Neural cell (in vitro differentiated cells): ENCODE results near the gene MBTPS2. TPM values are rescaled to one million over a fixed set of nuclear protein-coding genes. Genes with fewer than 3 reads are reported as not detected.

Experiments used
- H2AFZ ChIP-seq: fragments of 200-600, 300-800 bp; sonication (generic), shearing (Covaris generic); 2 replicates; pipeline ENCODE4 v1.6.0; 2014; ENCODE audit warnings: low read depth, mild to moderate bottlenecking, antibody characterized with exemption, low read length, moderate library complexity
- H3F3A ChIP-seq: fragments of 200-600 bp; shearing (Covaris generic); 2 replicates; pipeline ENCODE4 v1.6.1; 2016; ENCODE audit warnings: mild to moderate bottlenecking, moderate library complexity, mixed read lengths, antibody characterized with exemption, low read length; ENCODE audit not compliant: insufficient read depth, poor library complexity, severe bottlenecking
- H3K27ac ChIP-seq: fragments of 200-600, 300-800 bp; sonication (generic), shearing (Covaris generic); 2 replicates; pipeline ENCODE4 v1.5.1; 2014; ENCODE audit warnings: mild to moderate bottlenecking, low read length, moderate library complexity
- H3K27me3 ChIP-seq: fragments of 300-800, 200-600 bp; sonication (generic), shearing (Covaris generic); 2 replicates; pipeline ENCODE4 v1.6.0; 2014; ENCODE audit warnings: mild to moderate bottlenecking, low read depth, low read length, moderate library complexity; ENCODE audit not compliant: insufficient read depth
- H3K36me3 ChIP-seq: fragments of 300-800, 200-600 bp; sonication (generic), shearing (Covaris generic); 2 replicates; pipeline ENCODE4 v1.5.1; 2014; ENCODE audit warnings: mild to moderate bottlenecking, antibody characterized with exemption, low read length, moderate library complexity; ENCODE audit not compliant: insufficient read depth
- H3K4me2 ChIP-seq: fragments of 300-800, 200-600 bp; sonication (generic), shearing (Covaris generic); 2 replicates; pipeline ENCODE4 v1.6.0; 2014; ENCODE audit warnings: mild to moderate bottlenecking, low read length
- H3K4me3 ChIP-seq: fragments of 300-800, 200-600 bp; sonication (generic), shearing (Covaris generic); 2 replicates; pipeline ENCODE4 v1.5.1; 2014; ENCODE audit warnings: mild to moderate bottlenecking, low read length, moderate library complexity
- H3K79me2 ChIP-seq: fragments of 200-600 bp; shearing (Covaris generic); replicated peaks from 2 replicates; pipeline ENCODE4 v1.6.0; 2014; ENCODE audit warnings: mild to moderate bottlenecking, low read length, moderate library complexity; ENCODE audit not compliant: insufficient read depth
- H3K9ac ChIP-seq: fragments of 300-800, 200-600 bp; sonication (generic), shearing (Covaris generic); 2 replicates; pipeline ENCODE4 v1.6.1; 2016; ENCODE audit warnings: mild to moderate bottlenecking, low read length, mixed read lengths
- H3K9me2 ChIP-seq: fragments of 200-600 bp; shearing (Covaris generic); 2 replicates; pipeline ENCODE4 v1.6.1; 2016; ENCODE audit warnings: mild to moderate bottlenecking, low read length, mixed read lengths; ENCODE audit not compliant: insufficient read depth
- H3K9me3 ChIP-seq: fragments of 200-600, 300-800 bp; sonication (generic), shearing (Covaris generic); 2 replicates; pipeline ENCODE4 v1.6.1; 2016; ENCODE audit warnings: mild to moderate bottlenecking, mixed run types, low read length, moderate library complexity, mixed read lengths
- H4K20me1 ChIP-seq: fragments of 200-600 bp; shearing (Covaris generic); 2 replicates; pipeline ENCODE4 v1.6.1; 2016; ENCODE audit warnings: mild to moderate bottlenecking, mixed run types; ENCODE audit not compliant: insufficient read depth
- EP300 ChIP-seq: fragments of 450-650 bp; conservative IDR thresholded peaks from 2 replicates; pipeline ENCODE4 v1.6.1; 2014; ENCODE audit warnings: antibody characterized with exemption, mild to moderate bottlenecking, moderate library complexity; ENCODE audit not compliant: poor library complexity, severe bottlenecking
- EZH2 ChIP-seq: fragments of 200-600, 300-800 bp; shearing (Covaris generic), sonication (generic); IDR thresholded peaks from 2 replicates; pipeline ENCODE4 v1.6.1; 2014; ENCODE audit warnings: antibody characterized with exemption, low read length, borderline replicate concordance, mild to moderate bottlenecking; ENCODE audit not compliant: insufficient read depth, poor library complexity, severe bottlenecking
- MXI1 ChIP-seq: fragments of 450-650 bp; conservative IDR thresholded peaks from 2 replicates; pipeline ENCODE4 v1.6.1; 2014; ENCODE audit warnings: antibody characterized with exemption, mild to moderate bottlenecking; ENCODE audit not compliant: poor library complexity, severe bottlenecking
- POLR2AphosphoS5 ChIP-seq: IDR thresholded peaks from 2 replicates; pipeline ENCODE4 v1.6.1; 2012
- RAD21 ChIP-seq: fragments of 450-650 bp; conservative IDR thresholded peaks from 2 replicates; pipeline ENCODE4 v1.6.1; 2014; ENCODE audit warnings: antibody characterized with exemption, mild to moderate bottlenecking, moderate library complexity
- SMC3 ChIP-seq: fragments of 450-650 bp; conservative IDR thresholded peaks from 2 replicates; pipeline ENCODE4 v1.6.1; 2014; ENCODE audit warnings: antibody characterized with exemption, mild to moderate bottlenecking, moderate library complexity; ENCODE audit not compliant: poor library complexity
- TAF1 ChIP-seq: IDR thresholded peaks from 2 replicates; pipeline ENCODE4 v1.6.1; 2012; ENCODE audit warnings: low read depth
- polyA plus RNA-seq: library from polyadenylated mRNA; depleted of rRNA; stranded (reverse); fragments of >200 nt; gene quantifications from 2 replicates; pipeline ENCODE4 v1.2.3, GENCODE V29; 2014
- TF ChIP-seq, protein P1 (sequence below): fragments of 450-650 bp; IDR thresholded peaks from 2 replicates; pipeline ENCODE4 v1.5.1; 2014; ENCODE audit warnings: antibody characterized with exemption, mild to moderate bottlenecking, moderate library complexity; ENCODE audit not compliant: poor library complexity, severe bottlenecking
- TF ChIP-seq, protein P2 (sequence below): IDR thresholded peaks from 2 replicates; pipeline ENCODE4 v1.6.1; 2012; ENCODE audit warnings: borderline replicate concordance

MBTPS2 gene
- polyA plus RNA-seq, 1 donor from 2014 or later: 11.1 TPM

DNA sequence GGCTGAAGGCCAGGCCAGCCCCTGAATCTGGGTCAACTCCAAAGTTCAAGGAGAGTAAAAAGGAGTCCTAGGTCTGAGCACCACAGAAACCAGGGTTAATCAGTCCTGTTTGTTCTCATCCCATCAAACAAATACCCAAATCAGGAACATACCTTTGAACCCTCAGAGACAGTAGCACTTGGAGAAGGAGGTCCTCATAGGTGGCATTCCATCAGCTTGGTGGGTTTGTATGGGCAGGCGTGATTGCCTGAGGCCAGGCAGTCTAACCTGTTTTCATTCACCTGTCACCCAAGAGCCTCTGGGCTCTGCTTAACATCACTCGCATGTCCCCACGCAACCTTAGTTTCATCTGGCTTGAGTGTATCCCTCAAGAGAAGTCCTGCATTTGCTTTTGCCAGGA lies 17.5 kb upstream of the MBTPS2 start:
- Histone ChIP-seq H3K79me2 (no peaks in the 10 kb centered on the region), H3F3A (no peaks in the 10 kb centered on the region), H3K27ac (no peak overlapping the region), H3K27me3 (no peaks in the 10 kb centered on the region), H3K9ac (no peak overlapping the region), H3K4me3 (no peak overlapping the region), H4K20me1 (no peaks in the 10 kb centered on the region), H3K9me3 (no peaks in the 10 kb centered on the region), H3K4me2 (no peak overlapping the region), H2AFZ (no peak overlapping the region), H3K9me2 (no peaks in the 10 kb centered on the region), H3K36me3 (no peaks in the 10 kb centered on the region)
- TF ChIP-seq RAD21 (no peak), SMC3 (no peak), TAF1 (no peak), MXI1 (no peak), POLR2AphosphoS5 (no peak), EP300 (no peak), EZH2 (no peak)
- TF ChIP-seq, protein P1, sequence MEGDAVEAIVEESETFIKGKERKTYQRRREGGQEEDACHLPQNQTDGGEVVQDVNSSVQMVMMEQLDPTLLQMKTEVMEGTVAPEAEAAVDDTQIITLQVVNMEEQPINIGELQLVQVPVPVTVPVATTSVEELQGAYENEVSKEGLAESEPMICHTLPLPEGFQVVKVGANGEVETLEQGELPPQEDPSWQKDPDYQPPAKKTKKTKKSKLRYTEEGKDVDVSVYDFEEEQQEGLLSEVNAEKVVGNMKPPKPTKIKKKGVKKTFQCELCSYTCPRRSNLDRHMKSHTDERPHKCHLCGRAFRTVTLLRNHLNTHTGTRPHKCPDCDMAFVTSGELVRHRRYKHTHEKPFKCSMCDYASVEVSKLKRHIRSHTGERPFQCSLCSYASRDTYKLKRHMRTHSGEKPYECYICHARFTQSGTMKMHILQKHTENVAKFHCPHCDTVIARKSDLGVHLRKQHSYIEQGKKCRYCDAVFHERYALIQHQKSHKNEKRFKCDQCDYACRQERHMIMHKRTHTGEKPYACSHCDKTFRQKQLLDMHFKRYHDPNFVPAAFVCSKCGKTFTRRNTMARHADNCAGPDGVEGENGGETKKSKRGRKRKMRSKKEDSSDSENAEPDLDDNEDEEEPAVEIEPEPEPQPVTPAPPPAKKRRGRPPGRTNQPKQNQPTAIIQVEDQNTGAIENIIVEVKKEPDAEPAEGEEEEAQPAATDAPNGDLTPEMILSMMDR: no peak
- TF ChIP-seq, protein P2, sequence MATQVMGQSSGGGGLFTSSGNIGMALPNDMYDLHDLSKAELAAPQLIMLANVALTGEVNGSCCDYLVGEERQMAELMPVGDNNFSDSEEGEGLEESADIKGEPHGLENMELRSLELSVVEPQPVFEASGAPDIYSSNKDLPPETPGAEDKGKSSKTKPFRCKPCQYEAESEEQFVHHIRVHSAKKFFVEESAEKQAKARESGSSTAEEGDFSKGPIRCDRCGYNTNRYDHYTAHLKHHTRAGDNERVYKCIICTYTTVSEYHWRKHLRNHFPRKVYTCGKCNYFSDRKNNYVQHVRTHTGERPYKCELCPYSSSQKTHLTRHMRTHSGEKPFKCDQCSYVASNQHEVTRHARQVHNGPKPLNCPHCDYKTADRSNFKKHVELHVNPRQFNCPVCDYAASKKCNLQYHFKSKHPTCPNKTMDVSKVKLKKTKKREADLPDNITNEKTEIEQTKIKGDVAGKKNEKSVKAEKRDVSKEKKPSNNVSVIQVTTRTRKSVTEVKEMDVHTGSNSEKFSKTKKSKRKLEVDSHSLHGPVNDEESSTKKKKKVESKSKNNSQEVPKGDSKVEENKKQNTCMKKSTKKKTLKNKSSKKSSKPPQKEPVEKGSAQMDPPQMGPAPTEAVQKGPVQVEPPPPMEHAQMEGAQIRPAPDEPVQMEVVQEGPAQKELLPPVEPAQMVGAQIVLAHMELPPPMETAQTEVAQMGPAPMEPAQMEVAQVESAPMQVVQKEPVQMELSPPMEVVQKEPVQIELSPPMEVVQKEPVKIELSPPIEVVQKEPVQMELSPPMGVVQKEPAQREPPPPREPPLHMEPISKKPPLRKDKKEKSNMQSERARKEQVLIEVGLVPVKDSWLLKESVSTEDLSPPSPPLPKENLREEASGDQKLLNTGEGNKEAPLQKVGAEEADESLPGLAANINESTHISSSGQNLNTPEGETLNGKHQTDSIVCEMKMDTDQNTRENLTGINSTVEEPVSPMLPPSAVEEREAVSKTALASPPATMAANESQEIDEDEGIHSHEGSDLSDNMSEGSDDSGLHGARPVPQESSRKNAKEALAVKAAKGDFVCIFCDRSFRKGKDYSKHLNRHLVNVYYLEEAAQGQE: no peak

DNA sequence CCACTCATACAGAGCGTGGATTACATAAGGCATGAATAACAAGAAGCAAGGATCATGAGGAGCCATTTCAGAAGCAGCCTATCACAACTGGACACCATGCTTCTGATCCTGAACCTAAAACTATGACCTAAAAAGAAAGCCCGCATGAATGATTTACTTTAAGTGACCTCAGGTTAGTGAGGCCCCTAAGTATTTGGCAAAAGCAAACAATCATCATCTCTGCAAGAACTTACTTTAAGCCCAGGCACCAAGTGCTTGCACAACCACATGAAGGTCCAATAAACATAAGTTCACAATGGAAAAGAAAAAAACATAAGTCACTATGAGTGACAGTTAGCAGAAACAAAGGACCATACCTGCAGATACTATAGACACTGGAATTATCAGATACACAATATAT lies 7.9 kb upstream of the MBTPS2 start:
- TF ChIP-seq RAD21 (no peak), POLR2AphosphoS5 (no peak), EZH2 (no peak), TAF1 (no peak), MXI1 (no peak), EP300 (no peak), SMC3 (no peak)
- TF ChIP-seq, protein P1: no peak
- TF ChIP-seq, protein P2: no peak
- H3K9me3 ChIP-seq: no peaks in the 10 kb centered on the region
- no peaks in the 10 kb centered on the region for H3F3A ChIP-seq
- H3K9ac ChIP-seq: no peak overlapping the region
- H3K27me3 ChIP-seq: no peaks in the 10 kb centered on the region
- no peaks in the 10 kb centered on the region for H3K9me2 ChIP-seq
- H3K79me2 ChIP-seq: no peaks in the 10 kb centered on the region
- no peak overlapping the region for H2AFZ ChIP-seq
- no peak overlapping the region for H3K27ac ChIP-seq
- no peaks in the 10 kb centered on the region for H3K36me3 ChIP-seq
- H3K4me2 ChIP-seq: no peak overlapping the region
- no peak overlapping the region for H3K4me3 ChIP-seq
- H4K20me1 ChIP-seq: no peaks in the 10 kb centered on the region
